Kasumi-1 (cell line): ENCODE results near the gene TBXT.

Experiments
- DNase-seq, 2 experiments: peaks; one replicate each; lab custom pipeline; 2025; lab: John Stamatoyannopoulos, UW

TBXT gene

GRCh38 chr6:166112580-166112979 is 55.1 kb downstream of the TBXT start:
- no peak for DNase-seq

- no peak for DNase-seq
Measured at GRCh38 chr6:166109608-166110007, 58.0 kb downstream of the TBXT start.
